HCT116 (cell line): ENCODE measurements around the gene MN1. TPM values are rescaled to one million over a fixed set of nuclear protein-coding genes. Genes with fewer than 3 reads are reported as not detected.

Source experiments
- ATAC-seq: fragments of 200-7000 bp; cut with Tn5 transposase; 2 replicates; pipeline ENCODE4 v1.9.1; 2020; ENCODE audit warnings: mild to moderate bottlenecking, moderate library complexity
- BruUV-seq: library from RNA; stranded (reverse); fragments of 400-500 nt; replicated peaks from 2 replicates; lab custom pipeline; 2021; lab: Mats Ljungman, UMichigan
- CTCF ChIA-PET: fragments of 300-600 bp; sonication (Branson Sonifier 250); formaldehyde crosslinking; loops from one replicate; lab custom pipeline; 2021; ENCODE audit warnings: antibody characterized with exemption; lab: Charles Lee
- POLR2A ChIA-PET: fragments of 300-600, 350-600 bp; sonication (Branson Sonifier 250); formaldehyde crosslinking; loops from one replicate; lab custom pipeline; 2021; ENCODE audit warnings: antibody characterized with exemption; lab: Charles Lee
- RAD21 ChIA-PET, 2 experiments: fragments of 300-600 bp; sonication (Branson Sonifier 250); formaldehyde crosslinking; loops; one replicate each; lab custom pipeline; 2023; ENCODE audit warnings: low total read pairs in 2 of 2; ENCODE audit not compliant: uncharacterized antibody in 2 of 2, unreplicated experiment in 2 of 2, low non-redundant PET in 1 of 2; lab: Charles Lee
- DNase-seq: peaks from one replicate; pipeline ENCODE4 v3.0.0-alpha.2; 2010; ENCODE audit warnings: low read depth, low spot score
- H2AFZ ChIP-seq: fragments of 200-600 bp; shearing (Covaris generic), sonication (generic); 2 replicates; pipeline ENCODE4 v1.6.1; 2017; ENCODE audit warnings: low read depth, mixed run types, mixed read lengths, antibody characterized with exemption, low read length; ENCODE audit not compliant: poor library complexity, severe bottlenecking
- H3K27ac ChIP-seq: 2 replicates; pipeline ENCODE4 v1.5.1; 2012; ENCODE audit warnings: low read depth, low read length
- H3K27me3 ChIP-seq: fragments of 200-600 bp; sonication (generic); 2 replicates; pipeline ENCODE4 v1.6.1; 2016; ENCODE audit warnings: mixed run types, low read length, mixed read lengths; ENCODE audit not compliant: insufficient read depth
- H3K36me3 ChIP-seq, 2 experiments: fragments of 200-500 bp in 1 of 2; fragments of 200-600 bp in 1 of 2; sonication (Bioruptor generic) in 1 of 2; sonication (generic) in 1 of 2; 2 replicates each; pipeline versions ENCODE4 v1.5.1 to v1.6.1; 2014 to 2016; ENCODE audit warnings: low read length in 2 of 2, inconsistent platforms in 1 of 2, mixed read lengths in 1 of 2, mixed run types in 1 of 2; ENCODE audit not compliant: insufficient read depth in 2 of 2, control insufficient read depth in 1 of 2
- H3K4me1 ChIP-seq, 2 experiments: fragments of 200-600 bp in 1 of 2; sonication (generic) in 1 of 2; 2 replicates each; pipeline versions ENCODE4 v1.5.1 to v1.6.1; 2012 to 2017; ENCODE audit warnings: low read length in 2 of 2, inconsistent platforms in 1 of 2, mild to moderate bottlenecking in 1 of 2, mixed read lengths in 1 of 2, mixed run types in 1 of 2, moderate library complexity in 1 of 2; ENCODE audit not compliant: insufficient read depth in 2 of 2, control insufficient read depth in 1 of 2
- H3K4me2 ChIP-seq: fragments of 200-600 bp; sonication (generic); 2 replicates; pipeline ENCODE4 v1.6.1; 2017; ENCODE audit warnings: mixed run types, low read length, mixed read lengths
- H3K4me3 ChIP-seq, 2 experiments: fragments of 200-600 bp in 1 of 2; sonication (generic) in 1 of 2; replicated peaks in 1 of 2; 2 replicates each; pipeline ENCODE4 v1.5.1; 2011 to 2016; ENCODE audit warnings: low read length in 2 of 2, control low read depth in 1 of 2, low read depth in 1 of 2, mild to moderate bottlenecking in 1 of 2, mixed read lengths in 1 of 2, mixed run types in 1 of 2
- H3K79me2 ChIP-seq: fragments of 200-600 bp; sonication (generic); 2 replicates; pipeline ENCODE4 v1.6.1; 2017; ENCODE audit warnings: mild to moderate bottlenecking, mixed run types, low read length, moderate library complexity, mixed read lengths; ENCODE audit not compliant: insufficient read depth
- H3K9ac ChIP-seq: fragments of 200-600 bp; sonication (generic); 2 replicates; pipeline ENCODE4 v1.6.1; 2016; ENCODE audit warnings: low read length, mixed read lengths
- H3K9me2 ChIP-seq: fragments of 200-600 bp; sonication (generic), shearing (Covaris generic); 2 replicates; pipeline ENCODE4 v1.6.1; 2017; ENCODE audit warnings: mixed run types, mild to moderate bottlenecking, moderate library complexity; ENCODE audit not compliant: insufficient read depth
- H3K9me3 ChIP-seq, 2 experiments: fragments of 200-500 bp in 1 of 2; fragments of 200-600 bp in 1 of 2; sonication (Bioruptor generic) in 1 of 2; sonication (generic) in 1 of 2; 2 replicates each; pipeline ENCODE4 v1.6.1; 2014 to 2017; ENCODE audit warnings: low read length in 2 of 2, mixed read lengths in 2 of 2, inconsistent platforms in 1 of 2, low read depth in 1 of 2, mild to moderate bottlenecking in 1 of 2, mixed run types in 1 of 2, moderate library complexity in 1 of 2; ENCODE audit not compliant: control insufficient read depth in 1 of 2, insufficient read depth in 1 of 2
- H4K20me1 ChIP-seq: fragments of 200-600 bp; sonication (generic), shearing (Covaris generic); 2 replicates; pipeline ENCODE4 v1.6.1; 2017; ENCODE audit warnings: mixed run types, mild to moderate bottlenecking, moderate library complexity; ENCODE audit not compliant: insufficient read depth
- CBX3 ChIP-seq: IDR thresholded peaks from 2 replicates; pipeline ENCODE4 v1.6.1; 2012; ENCODE audit warnings: low read depth
- CEBPB ChIP-seq: IDR thresholded peaks from 2 replicates; pipeline ENCODE4 v1.6.1; 2012; ENCODE audit warnings: low read depth
- CTCF ChIP-seq, 3 experiments: fragments of 200-600 bp in 1 of 3; sonication (generic) in 1 of 3; IDR thresholded peaks in 2 of 3; conservative IDR thresholded peaks in 1 of 3; 2 replicates each; pipeline ENCODE4 v1.5.1; 2012 to 2017; ENCODE audit warnings: low read depth in 2 of 3, low read length in 2 of 3, antibody characterized with exemption in 1 of 3, borderline replicate concordance in 1 of 3, control low read depth in 1 of 3, mild to moderate bottlenecking in 1 of 3, mixed read lengths in 1 of 3, mixed run types in 1 of 3, moderate library complexity in 1 of 3; ENCODE audit not compliant: insufficient read depth in 1 of 3
- FOSL1 ChIP-seq: IDR thresholded peaks from 2 replicates; pipeline ENCODE4 v1.6.1; 2012; ENCODE audit warnings: low read depth
- RAD21 ChIP-seq: IDR thresholded peaks from 2 replicates; pipeline ENCODE4 v1.6.1; 2012; ENCODE audit warnings: low read depth, mild to moderate bottlenecking
- REST ChIP-seq: IDR thresholded peaks from 2 replicates; pipeline ENCODE4 v1.6.1; 2012; ENCODE audit warnings: low read depth
- SP1 ChIP-seq: IDR thresholded peaks from 2 replicates; pipeline ENCODE4 v1.6.1; 2012; ENCODE audit warnings: low read depth
- TCF7L2 ChIP-seq: IDR thresholded peaks from 2 replicates; pipeline ENCODE4 v1.7.0; 2011; ENCODE audit warnings: borderline replicate concordance, inconsistent platforms; ENCODE audit not compliant: insufficient read depth, insufficient read length; ENCODE audit errors: extremely low read depth
- YY1 ChIP-seq: IDR thresholded peaks from 2 replicates; pipeline ENCODE4 v1.6.1; 2011; ENCODE audit warnings: low read length, low read depth, moderate library complexity, mild to moderate bottlenecking; ENCODE audit not compliant: insufficient replicate concordance; ENCODE audit errors: extremely low read depth
- ZNF274 ChIP-seq: fragments of 200-500 bp; sonication (Bioruptor generic); IDR thresholded peaks from 2 replicates; pipeline ENCODE4 v1.6.1; 2014; ENCODE audit warnings: mild to moderate bottlenecking, low read depth, low read length, inconsistent platforms
- intact Hi-C: fragments of 100-400 bp; cut with micrococcal nuclease; formaldehyde crosslinking; loops from 2 replicates; pipeline ENCODE4 v1.10.0; 2022
- total RNA-seq: library from RNA; stranded (reverse); gene quantifications from one replicate; pipeline ENCODE4 v1.2.1, GENCODE V29; 2021; ENCODE audit not compliant: unreplicated experiment

MN1 gene
- total RNA-seq, 1 experiment from 2014 or later: 2.9 TPM

GRCh38 chr22:27786291-27786932 lies 15.1 kb downstream of the MN1 start:
- H3K36me3 ChIP-seq: no peaks in the 10 kb centered on the region
- no peak overlapping the region for H3K27ac ChIP-seq
- no peaks in the 10 kb centered on the region for H3K27me3 ChIP-seq
- H3K4me3 ChIP-seq: no peak overlapping the region
- no peaks in the 10 kb centered on the region for H3K79me2 ChIP-seq
- no peak overlapping the region for H3K9ac ChIP-seq
- ChIA-PET POLR2A (no interaction called here), CTCF (no interaction called here), RAD21 (no interaction called here)
- intact Hi-C loops: no loop called here
- no peak overlapping the region for H2AFZ ChIP-seq
- H4K20me1 ChIP-seq: no peaks in the 10 kb centered on the region
- no peaks in the 10 kb centered on the region for H3K4me1 ChIP-seq
- H3K9me2 ChIP-seq: no peaks in the 10 kb centered on the region
- BruUV-seq: no TSS peak
- no peak overlapping the region for H3K4me2 ChIP-seq
- DNase-seq: no peak
- ATAC-seq: no peak
- TF ChIP-seq REST (no peak), TCF7L2 (no peak)
- no peaks in the 10 kb centered on the region for H3K9me3 ChIP-seq

- Histone ChIP-seq H3K4me2 (no peak overlapping the region), H3K9ac (no peak overlapping the region), H4K20me1 (no peaks in the 10 kb centered on the region), H3K27ac (no peak overlapping the region), H3K4me3 (no peak overlapping the region), H3K9me3 (no peaks in the 10 kb centered on the region), H3K27me3 (no peaks in the 10 kb centered on the region), H3K36me3 (no peaks in the 10 kb centered on the region), H2AFZ (no peak overlapping the region), H3K4me1 (no peaks in the 10 kb centered on the region), H3K79me2 (no peaks in the 10 kb centered on the region), H3K9me2 (no peaks in the 10 kb centered on the region)
- POLR2A ChIA-PET: no interaction called here
- CTCF ChIA-PET: no interaction called here
- intact Hi-C loops: no loop called here
- DNase-seq (no peak), ATAC-seq (no peak)
- BruUV-seq: no TSS peak
- RAD21 ChIA-PET: no interaction called here
- TF ChIP-seq CBX3 (no peak), SP1 (no peak), YY1 (no peak), RAD21 (no peak), ZNF274 (no peak), CEBPB (no peak), CTCF (IDR thresholded peaks at IDR 0.05 in 2 of 3, conservative IDR thresholded peaks at IDR 0.05 in 1 of 3; ENCODE audit: borderline replicate concordance in 1 of 3, insufficient read depth in 1 of 3, low read depth in 2 of 3, low read length in 2 of 3) (no peak), FOSL1 (no peak)
Measured at GRCh38 chr22:27785831-27786230, 15.7 kb downstream of the MN1 start.
